Activated CD8-positive, alpha-beta T cell treated with anti-CD3 and anti-CD28 coated beads, Interleukin-2, amount 10 ng/mL, durations not matched to agents 7 days and 5 days (primary cell): ENCODE results near the gene OGG1. TPM values are rescaled to one million over a fixed set of nuclear protein-coding genes. Genes with fewer than 3 reads are reported as not detected.
A peak's percentile ranks its signal among the peaks of the same experiment; 100 is the strongest.

Source experiments
- ATAC-seq: fragments of 150-1000 bp; cut with Tn5 transposase; one replicate; pipeline ENCODE4 v1.10.0; 2021; ENCODE audit warnings: moderate library complexity
- CTCF ChIA-PET: fragments of 350-600 bp; sonication (Branson Sonifier 250); formaldehyde crosslinking; loops from one replicate; lab custom pipeline; 2021; ENCODE audit warnings: antibody characterized with exemption; lab: Charles Lee
- POLR2A ChIA-PET: fragments of 350-600 bp; sonication (Branson Sonifier 250); formaldehyde crosslinking; loops from one replicate; lab custom pipeline; 2021; ENCODE audit warnings: antibody characterized with exemption; lab: Charles Lee
- DNase-seq: peaks from one replicate; pipeline ENCODE4 v3.0.0-alpha.2; 2020
- H3K27ac Mint-ChIP-seq: one replicate; pipeline ENCODE4 v1.8.0; 2021; ENCODE audit warnings: mild to moderate bottlenecking, mixed read lengths
- H3K27me3 Mint-ChIP-seq: one replicate; pipeline ENCODE4 v1.8.0; 2021; ENCODE audit warnings: low read depth, mixed read lengths
- H3K36me3 Mint-ChIP-seq: one replicate; pipeline ENCODE4 v1.8.0; 2021; ENCODE audit warnings: low read depth, mixed read lengths
- H3K4me1 Mint-ChIP-seq: one replicate; pipeline ENCODE4 v1.8.0; 2021; ENCODE audit warnings: low read depth, mixed read lengths
- H3K4me3 Mint-ChIP-seq: one replicate; pipeline ENCODE4 v1.8.0; 2021; ENCODE audit warnings: mild to moderate bottlenecking, mixed read lengths
- H3K9me3 Mint-ChIP-seq: one replicate; pipeline ENCODE4 v1.8.0; 2022; ENCODE audit warnings: mixed read lengths; ENCODE audit not compliant: insufficient read depth
- total RNA-seq, 2 experiments: library from RNA; stranded (reverse); gene quantifications; one replicate each; pipeline ENCODE4 v1.2.3, GENCODE V29; 2021

Gene OGG1
- total RNA-seq, 2 experiments from 2014 or later, result 36.9 to 37.7 TPM

- ATAC-seq (no peak), DNase-seq (no peak)
- Mint-ChIP-seq H3K4me3 (no peak overlapping the region), H3K27ac (peak overlapping the region; percentile 43), H3K36me3 (peaks cover 71% of the 10 kb centered on the region), H3K9me3 (no peaks in the 10 kb centered on the region), H3K27me3 (no peaks in the 10 kb centered on the region), H3K4me1 (peaks cover 32% of the 10 kb centered on the region)
- CTCF ChIA-PET, result no interaction called here
- POLR2A ChIA-PET, result interaction anchor here (1.0 kb wide), 1 partner anchor 10 kb away, joined by 3 read pairs; no protein-coding TSS in a partner anchor
These were observed 47.6 kb downstream of the OGG1 start for GRCh38 chr3:9797196-9797945.

GRCh38 chr3:9800529-9800928 is 50.8 kb downstream of the OGG1 start:
- Mint-ChIP-seq H3K9me3 (no peaks in the 10 kb centered on the region), H3K4me1 (peaks cover 23% of the 10 kb centered on the region), H3K27ac (no peak overlapping the region), H3K4me3 (no peak overlapping the region), H3K36me3 (peaks cover 78% of the 10 kb centered on the region), H3K27me3 (no peaks in the 10 kb centered on the region)
- DNase-seq, result no peak
- ChIA-PET CTCF (interaction anchor here (0.7 kb wide), 1 partner anchor 10 kb away, joined by 3 read pairs; no protein-coding TSS in a partner anchor), POLR2A (interaction anchor here (1.0 kb wide), 1 partner anchor 9 kb away, joined by 3 read pairs; no protein-coding TSS in a partner anchor)
- ATAC-seq, result no peak

GRCh38 chr3:9803494-9803893 is 53.7 kb downstream of the OGG1 start:
- H3K36me3 Mint-ChIP-seq, result peaks cover 81% of the 10 kb centered on the region
- H3K9me3 Mint-ChIP-seq, result no peaks in the 10 kb centered on the region
- H3K4me3 Mint-ChIP-seq, result no peak overlapping the region
- peaks cover 36% of the 10 kb centered on the region for H3K4me1 Mint-ChIP-seq
- no peak overlapping the region for H3K27ac Mint-ChIP-seq
- ChIA-PET CTCF (interaction anchor here (1.0 kb wide), 1 partner anchor 11 kb away, joined by 4 read pairs; the partner anchor contains the start of genes ARPC4 and TADA3), POLR2A (interaction anchor here (0.6 to 2.7 kb wide), 4 partner anchors 10 to 407 kb away, joined by 3 to 11 read pairs (median 4); partner anchors contain the start of gene ARPC4)
- ATAC-seq, result no peak
- DNase-seq, result no peak
- H3K27me3 Mint-ChIP-seq, result no peaks in the 10 kb centered on the region

- ATAC-seq, result no peak
- H3K36me3 Mint-ChIP-seq, result peaks cover 81% of the 10 kb centered on the region
- CTCF ChIA-PET, result interaction anchor here (0.6 to 2.1 kb wide), 6 partner anchors 12 to 127 kb away, joined by 3 to 6 read pairs (median 4); no protein-coding TSS in a partner anchor
These were observed 55.2 kb downstream of the OGG1 start for GRCh38 chr3:9804996-9805395.

GRCh38 chr3:9806137-9806536 is 56.4 kb downstream of the OGG1 start:
- Mint-ChIP-seq H3K4me1 (peaks cover 52% of the 10 kb centered on the region), H3K27me3 (no peaks in the 10 kb centered on the region), H3K27ac (no peak overlapping the region), H3K36me3 (peaks cover 79% of the 10 kb centered on the region), H3K9me3 (no peaks in the 10 kb centered on the region), H3K4me3 (no peak overlapping the region)
- ChIA-PET CTCF (interaction anchor here (1.4 to 2.1 kb wide), 2 partner anchors 73 to 126 kb away, joined by 3 to 6 read pairs; no protein-coding TSS in a partner anchor), POLR2A (interaction anchor here (0.8 to 2.5 kb wide), 2 partner anchors 13 to 127 kb away, joined by 3 to 11 read pairs; partner anchors contain the start of genes ARPC4 and TADA3)
- DNase-seq (no peak), ATAC-seq (no peak)

More at GRCh38 chr3:9804996-9805395, 55.2 kb downstream of the OGG1 start:
- no peak overlapping the region for H3K4me3 Mint-ChIP-seq
- no peaks in the 10 kb centered on the region for H3K9me3 Mint-ChIP-seq
- H3K27me3 Mint-ChIP-seq, result no peaks in the 10 kb centered on the region
- POLR2A ChIA-PET, result interaction anchor here (1.4 to 2.7 kb wide), 3 partner anchors 9 to 12 kb away, joined by 4 to 11 read pairs (median 11); partner anchors contain the start of genes ARPC4 and TADA3
- DNase-seq, result no peak
- no peak overlapping the region for H3K27ac Mint-ChIP-seq
- H3K4me1 Mint-ChIP-seq, result peaks cover 46% of the 10 kb centered on the region

Other genes with a start within 250 kb of the OGG1 start
- gene LHFPL4, start 196.1 kb upstream of the OGG1 start, total RNA-seq, result not detected
- 10 to 100 TPM; 45.7 TPM for gene MTMR14, start 100.4 kb upstream of the OGG1 start, total RNA-seq
- not detected for gene CPNE9, start 46.1 kb upstream of the OGG1 start, total RNA-seq
- gene BRPF1, start 18.2 kb upstream of the OGG1 start, total RNA-seq, result 10 to 100 TPM; 54.7 to 57.4 TPM
- 10 to 100 TPM; 33.5 to 35.7 TPM for gene CAMK1, start 20.0 kb downstream of the OGG1 start, total RNA-seq
- 10 to 100 TPM; 83.2 to 85.6 TPM for gene TADA3, start 42.5 kb downstream of the OGG1 start, total RNA-seq
- gene ARPC4, start 43.1 kb downstream of the OGG1 start, total RNA-seq, result 100 to 1,000 TPM; 317 to 321 TPM
- gene TTLL3, start 60.3 kb downstream of the OGG1 start, total RNA-seq, result 10 to 100 TPM; 53.7 to 55.2 TPM
- gene RPUSD3, start 94.1 kb downstream of the OGG1 start, total RNA-seq, result 10 to 100 TPM; 48.4 to 49.7 TPM
- gene CIDEC, start 130.3 kb downstream of the OGG1 start, total RNA-seq, result not detected
- 10 to 100 TPM; 30.2 to 31.0 TPM for gene JAGN1, start 140.7 kb downstream of the OGG1 start, total RNA-seq
- 1 to 10 TPM; 1.3 to 1.8 TPM for gene IL17RE, start 152.9 kb downstream of the OGG1 start, total RNA-seq
- under 1 TPM; 0.42 to 0.55 TPM for gene IL17RC, start 167.1 kb downstream of the OGG1 start, total RNA-seq
- 10 to 100 TPM; 10.1 to 10.9 TPM for gene CRELD1, start 183.9 kb downstream of the OGG1 start, total RNA-seq
- gene PRRT3, start 202.5 kb downstream of the OGG1 start, total RNA-seq, result 1 to 10 TPM; 5.5 to 6.9 TPM
- 10 to 100 TPM; 49.0 to 53.4 TPM for gene EMC3, start 236.9 kb downstream of the OGG1 start, total RNA-seq